CD14-positive monocyte (primary cell): Measurements from ENCODE around the gene MISP. TPM values are rescaled to one million over a fixed set of nuclear protein-coding genes. Genes with fewer than 3 reads are reported as not detected.
"Not testable (repeated sequence)": the region's sequence is repeated elsewhere in the genome, so short reads cannot be mapped to it uniquely, and the experiment has no call there.

ENCODE experiments used
- DNase-seq, 3 donors: peaks; one replicate each; pipeline ENCODE4 v3.0.0-alpha.2; 2011 to 2022
- H2AFZ ChIP-seq: 2 replicates; pipeline ENCODE4 v1.6.0; 2012; ENCODE audit warnings: mild to moderate bottlenecking, low read depth, low read length, inconsistent platforms; ENCODE audit not compliant: insufficient read depth, poor library complexity, severe bottlenecking
- H3K27ac ChIP-seq, 2 donors: 1 replicate in 1 of 2; 2 replicates in 1 of 2; pipeline ENCODE4 v1.5.1; 2012 to 2013; ENCODE audit warnings: low read length in 2 of 2, control low read depth in 1 of 2, inconsistent platforms in 1 of 2, low read depth in 1 of 2, mild to moderate bottlenecking in 1 of 2
- H3K27me3 ChIP-seq, 2 donors: one replicate each; pipeline versions ENCODE4 v1.6.0 to v1.6.1; 2011 to 2013; ENCODE audit warnings: low read length in 2 of 2; ENCODE audit not compliant: control insufficient read depth in 2 of 2, insufficient read depth in 2 of 2
- H3K36me3 ChIP-seq, 2 donors: replicated peaks in 1 of 2; 1 replicate in 1 of 2; 2 replicates in 1 of 2; pipeline versions ENCODE4 v1.5.1 to v1.6.1; 2012 to 2013; ENCODE audit warnings: low read length in 2 of 2, control low read depth in 1 of 2, inconsistent platforms in 1 of 2, mild to moderate bottlenecking in 1 of 2; ENCODE audit not compliant: insufficient read depth in 2 of 2, control insufficient read depth in 1 of 2
- H3K4me1 ChIP-seq, 2 donors: 1 replicate in 1 of 2; 2 replicates in 1 of 2; pipeline versions ENCODE4 v1.5.1 to v1.6.1; 2012 to 2013; ENCODE audit warnings: low read length in 2 of 2, control low read depth in 1 of 2, inconsistent platforms in 1 of 2, mild to moderate bottlenecking in 1 of 2, moderate library complexity in 1 of 2; ENCODE audit not compliant: insufficient read depth in 2 of 2, control insufficient read depth in 1 of 2
- H3K4me2 ChIP-seq: replicated peaks from 2 replicates; pipeline ENCODE3; 2012; ENCODE audit warnings: low read length, moderate library complexity, mild to moderate bottlenecking; ENCODE audit not compliant: poor library complexity, severe bottlenecking; ENCODE audit errors: extremely low read depth
- H3K4me3 ChIP-seq, 3 experiments: fragments of 200-600 bp in 1 of 3; sonication (generic) in 1 of 3; replicated peaks in 1 of 3; 1 replicate in 2 of 3; 2 replicates in 1 of 3; pipeline ENCODE4 v1.5.1; 2011 to 2013; ENCODE audit warnings: low read length in 3 of 3, mild to moderate bottlenecking in 3 of 3, control low read depth in 2 of 3, low read depth in 2 of 3, inconsistent platforms in 1 of 3, moderate library complexity in 1 of 3
- H3K79me2 ChIP-seq: 2 replicates; pipeline ENCODE4 v1.6.0; 2012; ENCODE audit warnings: mild to moderate bottlenecking, control low read depth, inconsistent platforms, low read length, moderate library complexity; ENCODE audit not compliant: insufficient read depth
- H3K9ac ChIP-seq: 2 replicates; pipeline ENCODE4 v1.6.0; 2017; ENCODE audit warnings: low read length, mild to moderate bottlenecking; ENCODE audit not compliant: insufficient read depth, poor library complexity, severe bottlenecking
- H3K9me3 ChIP-seq, 2 donors: replicated peaks in 1 of 2; 1 replicate in 1 of 2; 2 replicates in 1 of 2; pipeline versions ENCODE4 v1.5.1 to v1.6.1; 2012 to 2013; ENCODE audit warnings: low read length in 2 of 2, control low read depth in 1 of 2; ENCODE audit not compliant: control insufficient read depth in 1 of 2, insufficient read depth in 1 of 2
- H4K20me1 ChIP-seq: 2 replicates; pipeline ENCODE4 v1.6.0; 2012; ENCODE audit warnings: mild to moderate bottlenecking, low read length, control low read depth, moderate library complexity; ENCODE audit not compliant: insufficient read depth
- H3K27ac Mint-ChIP-seq, 7 donors: one replicate each; pipeline ENCODE4 v1.8.0; 2020; ENCODE audit warnings: mild to moderate bottlenecking in 7 of 7, mixed read lengths in 7 of 7, moderate library complexity in 6 of 7, inconsistent platforms in 2 of 7
- H3K27me3 Mint-ChIP-seq, 3 donors: one replicate each; pipeline ENCODE4 v1.8.0; 2021 to 2022; ENCODE audit warnings: low read depth in 3 of 3, mild to moderate bottlenecking in 3 of 3, mixed read lengths in 3 of 3, moderate library complexity in 3 of 3, inconsistent platforms in 1 of 3
- H3K36me3 Mint-ChIP-seq, 2 donors: one replicate each; pipeline ENCODE4 v1.8.0; 2020; ENCODE audit warnings: mixed read lengths in 2 of 2, inconsistent platforms in 1 of 2, mild to moderate bottlenecking in 1 of 2
- H3K4me1 Mint-ChIP-seq: one replicate; pipeline ENCODE4 v1.8.0; 2020; ENCODE audit warnings: mild to moderate bottlenecking, mixed read lengths
- H3K4me3 Mint-ChIP-seq, 2 donors: one replicate each; pipeline ENCODE4 v1.8.0; 2020; ENCODE audit warnings: mild to moderate bottlenecking in 2 of 2, mixed read lengths in 2 of 2, moderate library complexity in 1 of 2
- H3K9me3 Mint-ChIP-seq, 7 donors: one replicate each; pipeline ENCODE4 v1.8.0; 2020 to 2022; ENCODE audit warnings: mixed read lengths in 7 of 7, mild to moderate bottlenecking in 6 of 7, moderate library complexity in 6 of 7, inconsistent platforms in 2 of 7
- CTCF ChIP-seq: fragments of 200-600 bp; IDR thresholded peaks from one replicate; pipeline ENCODE4 v1.8.0; 2022; ENCODE audit warnings: antibody characterized with exemption, mild to moderate bottlenecking
- WGBS: methylation state at CpG from one replicate; pipeline ENCODE4 v1.1.5; 2013; ENCODE audit warnings: missing lambda C conversion rate; ENCODE audit not compliant: insufficient coverage; 5-methylcytosine and 5-hydroxymethylcytosine counted together
- intact Hi-C, 2 donors: fragments of 100-400 bp; cut with micrococcal nuclease; formaldehyde crosslinking; loops; one replicate each; pipeline versions ENCODE4 v1.15.0 to v1.15.1; 2023
- polyA plus RNA-seq, 3 donors: library from polyadenylated mRNA; depleted of rRNA in 1 of 3; unstranded in 2 of 3; stranded (reverse) in 1 of 3; fragments of 300-500 nt in 2 of 3; fragments of >200 nt in 1 of 3; fragmentation: Illumina TruSeq in 2 of 3; gene quantifications; 1 replicate in 2 of 3; 2 replicates in 1 of 3; pipeline ENCODE4 v1.2.3, GENCODE V29; 2012 to 2021

Gene MISP
- polyA plus RNA-seq, 3 donors: not detected

- Mint-ChIP-seq H3K27me3 (peaks cover 1 to 8% (median 4%) of the 10 kb centered on the region in 3 donors), H3K36me3 (no peaks in the 10 kb centered on the region), H3K4me1 (peaks cover 4% of the 10 kb centered on the region), H3K9me3 (peaks cover 0 to 6% (median 0%) of the 10 kb centered on the region in 7 donors), H3K27ac (no peak overlapping the region), H3K4me3 (no peak overlapping the region)
- no peak overlapping the region for H3K27ac ChIP-seq
- no peak for DNase-seq
- H3K9me3 ChIP-seq: no peaks in the 10 kb centered on the region
- no peaks in the 10 kb centered on the region for H4K20me1 ChIP-seq
- H3K9ac ChIP-seq: no peak overlapping the region
- H3K79me2 ChIP-seq: no peaks in the 10 kb centered on the region
- 93% methylated on average over 23 of the region's 23 CpGs for WGBS
- TF ChIP-seq CTCF: no peak
- no peaks in the 10 kb centered on the region for H3K4me1 ChIP-seq
- H3K36me3 ChIP-seq: no peaks in the 10 kb centered on the region
- H3K4me3 ChIP-seq: no peak overlapping the region
- no peaks in the 10 kb centered on the region for H3K27me3 ChIP-seq
- intact Hi-C loops: no loop called here
- H3K4me2 ChIP-seq: no peak overlapping the region
- H2AFZ ChIP-seq: no peak overlapping the region
These were observed 12.3 kb upstream of the MISP start for GRCh38 chr19:738509-739128.

GRCh38 chr19:739998-740715 is 10.8 kb upstream of the MISP start:
- Histone ChIP-seq H3K4me3 (no peak overlapping the region), H3K27me3 (no peaks in the 10 kb centered on the region), H3K79me2 (no peaks in the 10 kb centered on the region), H3K9ac (no peak overlapping the region), H3K27ac (no peak overlapping the region), H2AFZ (no peak overlapping the region), H3K4me2 (no peak overlapping the region), H4K20me1 (no peaks in the 10 kb centered on the region), H3K4me1 (no peaks in the 10 kb centered on the region), H3K36me3 (no peaks in the 10 kb centered on the region), H3K9me3 (peaks cover 0 to 13% of the 10 kb centered on the region in 2 donors)
- Mint-ChIP-seq H3K36me3 (no peaks in the 10 kb centered on the region), H3K4me1 (no peaks in the 10 kb centered on the region), H3K4me3 (no peak overlapping the region), H3K9me3 (peaks cover 0 to 21% (median 14%) of the 10 kb centered on the region in 7 donors), H3K27ac (no peak overlapping the region), H3K27me3 (peaks cover 1 to 8% (median 4%) of the 10 kb centered on the region in 3 donors)
- intact Hi-C loops: no loop called here
- no peak for DNase-seq
- WGBS: 97% methylated on average over 29 of the region's 36 CpGs
- TF ChIP-seq CTCF: no peak

GRCh38 chr19:740816-741505 is 10.0 kb upstream of the MISP start:
- H4K20me1 ChIP-seq, H3K27me3 ChIP-seq, DNase-seq, H3K4me1 ChIP-seq, H2AFZ ChIP-seq, H3K4me3 ChIP-seq, H3K27ac ChIP-seq, H3K79me2 ChIP-seq, H3K4me1 Mint-ChIP-seq, H3K9ac ChIP-seq, H3K27ac Mint-ChIP-seq, H3K4me2 ChIP-seq, H3K27me3 Mint-ChIP-seq, H3K36me3 Mint-ChIP-seq, H3K36me3 ChIP-seq, H3K4me3 Mint-ChIP-seq, intact Hi-C loops: not testable (repeated sequence)
- peaks cover 0 to 28% (median 19%) of the 10 kb centered on the region in 7 donors for H3K9me3 Mint-ChIP-seq
- peaks cover 0 to 15% of the 10 kb centered on the region in 2 donors for H3K9me3 ChIP-seq
- WGBS: 86% methylated on average over 9 of the region's 16 CpGs
